HG03442 (cell line): Measurements from ENCODE around the gene ATP6V0E2.
"Not testable (repeated sequence)": the region's sequence is repeated elsewhere in the genome, so short reads cannot be mapped to it uniquely, and the experiment has no call there.

ENCODE experiments used
- ATAC-seq: cut with Tn5 transposase; IDR thresholded peaks from one replicate; pipeline ENCODE4 v1.9.1; 2021; ENCODE audit warnings: mild to moderate bottlenecking, moderate library complexity; ENCODE audit not compliant: unreplicated experiment

ATP6V0E2 gene

GRCh38 chr7:149912126-149912525 is 38.4 kb downstream of the ATP6V0E2 start:
- ATAC-seq, result not testable (repeated sequence)

GRCh38 chr7:149926414-149926813 is 52.6 kb downstream of the ATP6V0E2 start:
- ATAC-seq, result not testable (repeated sequence)
